Anterior cingulate cortex (tissue), 58 donors: ENCODE results near the gene HHATL.

Experiments used
- DNase-seq, 58 donors: peaks; one replicate each; lab custom pipeline; 2025; lab: John Stamatoyannopoulos, UW

HHATL gene

GRCh38 chr3:42656680-42657610 lies 45.7 kb downstream of the HHATL start:
- no peak for DNase-seq

- peak in 5 of 58 donors; percentile 27 to 53 (median 40) for DNase-seq
Observed at GRCh38 chr3:42655980-42656679, 46.5 kb downstream of the HHATL start.

GRCh38 chr3:42655331-42655888 lies 47.2 kb downstream of the HHATL start:
- DNase-seq, result peak in 8 of 58 donors; percentile 42 to 73 (median 49)

- DNase-seq, result peak in 44 of 58 donors; percentile 41 to 79 (median 65)
Observed at GRCh38 chr3:42654331-42655201, 48.0 kb downstream of the HHATL start.

- DNase-seq, result peak in 45 of 58 donors; percentile 34 to 83 (median 65)
Observed at GRCh38 chr3:42653560-42654330, 48.9 kb downstream of the HHATL start, which contains the start of gene ZBTB47. Gene ZBTB47 (plus strand): TSS chr3:42653697. CDS start chr3:42658356, 4,659 bp downstream.

GRCh38 chr3:42653303-42653559 lies 49.4 kb downstream of the HHATL start:
- peak in 1 of 58 donors; percentile 70 for DNase-seq

- peak in 15 of 58 donors; percentile 33 to 75 (median 62) for DNase-seq
Observed at GRCh38 chr3:42652611-42653302, 49.8 kb downstream of the HHATL start.

GRCh38 chr3:42652251-42652610 lies 50.4 kb downstream of the HHATL start:
- no peak for DNase-seq

GRCh38 chr3:42651248-42652091 lies 51.1 kb downstream of the HHATL start:
- peak in 2 of 58 donors; percentile 27 to 33 for DNase-seq

- no peak for DNase-seq
Observed at GRCh38 chr3:42649783-42650182, 52.8 kb downstream of the HHATL start.

- DNase-seq, result no peak
Observed at GRCh38 chr3:42649006-42649405, 53.6 kb downstream of the HHATL start.

- DNase-seq, result no peak
Observed at GRCh38 chr3:42647821-42648459, 54.7 kb downstream of the HHATL start.
